Type B pancreatic cell (in vitro differentiated cells): ENCODE results near the gene SNRNP25. TPM values are rescaled to one million over a fixed set of nuclear protein-coding genes. Genes with fewer than 3 reads are reported as not detected.

ENCODE experiments used
- DNase-seq: peaks from one replicate; pipeline ENCODE4 v3.0.0; 2021; ENCODE audit warnings: mixed read lengths; ENCODE audit not compliant: unreplicated experiment; ENCODE audit errors: extremely low spot score
- H3K27ac Mint-ChIP-seq: 2 replicates; pipeline ENCODE4 v1.8.0; 2021; ENCODE audit warnings: mild to moderate bottlenecking, mixed read lengths
- H3K27me3 Mint-ChIP-seq: 2 replicates; pipeline ENCODE4 v1.8.0; 2021; ENCODE audit warnings: mixed read lengths
- H3K36me3 Mint-ChIP-seq: 2 replicates; pipeline ENCODE4 v1.8.0; 2021; ENCODE audit warnings: mixed read lengths
- H3K4me1 Mint-ChIP-seq: one replicate; pipeline ENCODE4 v1.8.0; 2021; ENCODE audit warnings: mixed read lengths; ENCODE audit not compliant: unreplicated experiment
- H3K4me3 Mint-ChIP-seq: 2 replicates; pipeline ENCODE4 v1.8.0; 2021; ENCODE audit warnings: mild to moderate bottlenecking, mixed read lengths
- H3K9me3 Mint-ChIP-seq: 2 replicates; pipeline ENCODE4 v1.8.0; 2021; ENCODE audit warnings: mixed read lengths
- CTCF ChIP-seq: fragments of 200-600 bp; sonication (generic); conservative IDR thresholded peaks from 2 replicates; pipeline ENCODE4 v1.5.0; 2021; ENCODE audit warnings: antibody characterized with exemption, mild to moderate bottlenecking
- total RNA-seq: library from RNA; stranded (reverse); gene quantifications from 2 replicates; pipeline ENCODE4 v1.2.1, GENCODE V29; 2021; ENCODE audit warnings: low replicate concordance

Gene SNRNP25
- total RNA-seq, 1 donor from 2014 or later, result 48.7 TPM

- TF ChIP-seq CTCF, result no peak
- Mint-ChIP-seq H3K4me1 (peaks cover 7% of the 10 kb centered on the region), H3K9me3 (no peaks in the 10 kb centered on the region), H3K4me3 (no peak overlapping the region), H3K36me3 (peaks cover 5% of the 10 kb centered on the region), H3K27me3 (no peaks in the 10 kb centered on the region), H3K27ac (no peak overlapping the region)
- DNase-seq, result peak; percentile 64
Measured at GRCh38 chr16:33877-34647, 19.6 kb upstream of the SNRNP25 start.

GRCh38 chr16:34648-34987, 19.0 kb upstream of the SNRNP25 start:
- H3K9me3 Mint-ChIP-seq, result no peaks in the 10 kb centered on the region
- TF ChIP-seq CTCF, result no peak
- peaks cover 7% of the 10 kb centered on the region for H3K4me1 Mint-ChIP-seq
- H3K36me3 Mint-ChIP-seq, result peaks cover 5% of the 10 kb centered on the region
- peak; percentile 47 for DNase-seq
- no peaks in the 10 kb centered on the region for H3K27me3 Mint-ChIP-seq
- no peak overlapping the region for H3K27ac Mint-ChIP-seq
- H3K4me3 Mint-ChIP-seq, result no peak overlapping the region

- Mint-ChIP-seq H3K4me3 (no peak overlapping the region), H3K27ac (no peak overlapping the region), H3K27me3 (no peaks in the 10 kb centered on the region), H3K4me1 (peaks cover 7% of the 10 kb centered on the region), H3K36me3 (peaks cover 5% of the 10 kb centered on the region), H3K9me3 (no peaks in the 10 kb centered on the region)
- peak; percentile 62 for DNase-seq
- no peak for TF ChIP-seq CTCF
Measured at GRCh38 chr16:35011-35677, 18.5 kb upstream of the SNRNP25 start.

GRCh38 chr16:35678-36305, 17.8 kb upstream of the SNRNP25 start:
- H3K9me3 Mint-ChIP-seq, result no peaks in the 10 kb centered on the region
- H3K36me3 Mint-ChIP-seq, result peaks cover 5% of the 10 kb centered on the region
- TF ChIP-seq CTCF, result no peak
- no peak overlapping the region for H3K4me3 Mint-ChIP-seq
- no peak overlapping the region for H3K27ac Mint-ChIP-seq
- H3K27me3 Mint-ChIP-seq, result no peaks in the 10 kb centered on the region
- peak; percentile 60 for DNase-seq
- peaks cover 7% of the 10 kb centered on the region for H3K4me1 Mint-ChIP-seq

- peak; percentile 50 for DNase-seq
- TF ChIP-seq CTCF, result no peak
- Mint-ChIP-seq H3K27me3 (no peaks in the 10 kb centered on the region), H3K36me3 (peaks cover 5% of the 10 kb centered on the region), H3K9me3 (no peaks in the 10 kb centered on the region), H3K4me3 (no peak overlapping the region), H3K27ac (no peak overlapping the region), H3K4me1 (peaks cover 7% of the 10 kb centered on the region)
Measured at GRCh38 chr16:36336-36984, 17.2 kb upstream of the SNRNP25 start.
